NCI-H1105 treated with DMSO at 0.1 percent for 48 hours (cell line): Measurements from ENCODE around the gene SMIM26.

Source experiments
- DNase-seq: peaks from one replicate; lab custom pipeline; 2025; lab: John Stamatoyannopoulos, UW

The SMIM26 gene

GRCh38 chr20:18580012-18580411 lies 12.8 kb downstream of the SMIM26 start:
- no peak for DNase-seq

DNA sequence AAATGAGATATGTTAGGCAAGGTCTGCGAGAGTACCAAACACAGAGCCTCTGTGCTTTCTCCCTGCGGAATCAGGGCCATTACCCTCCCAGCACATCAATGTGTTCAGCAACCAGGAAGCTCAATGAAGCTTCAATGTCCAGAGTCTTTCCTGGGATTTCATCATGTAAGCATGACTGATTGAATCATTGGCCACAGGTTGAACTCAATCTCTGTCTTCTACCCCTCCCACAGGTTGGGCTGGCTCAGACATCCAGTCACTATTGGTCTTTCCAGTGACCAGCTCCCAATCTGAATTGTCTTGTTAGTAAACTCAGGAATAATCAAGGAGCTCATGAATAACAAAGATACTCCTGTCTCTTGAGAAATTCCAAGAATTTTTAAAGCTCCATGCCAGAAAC lies 17.9 kb downstream of the SMIM26 start:
- DNase-seq, result no peak

DNA sequence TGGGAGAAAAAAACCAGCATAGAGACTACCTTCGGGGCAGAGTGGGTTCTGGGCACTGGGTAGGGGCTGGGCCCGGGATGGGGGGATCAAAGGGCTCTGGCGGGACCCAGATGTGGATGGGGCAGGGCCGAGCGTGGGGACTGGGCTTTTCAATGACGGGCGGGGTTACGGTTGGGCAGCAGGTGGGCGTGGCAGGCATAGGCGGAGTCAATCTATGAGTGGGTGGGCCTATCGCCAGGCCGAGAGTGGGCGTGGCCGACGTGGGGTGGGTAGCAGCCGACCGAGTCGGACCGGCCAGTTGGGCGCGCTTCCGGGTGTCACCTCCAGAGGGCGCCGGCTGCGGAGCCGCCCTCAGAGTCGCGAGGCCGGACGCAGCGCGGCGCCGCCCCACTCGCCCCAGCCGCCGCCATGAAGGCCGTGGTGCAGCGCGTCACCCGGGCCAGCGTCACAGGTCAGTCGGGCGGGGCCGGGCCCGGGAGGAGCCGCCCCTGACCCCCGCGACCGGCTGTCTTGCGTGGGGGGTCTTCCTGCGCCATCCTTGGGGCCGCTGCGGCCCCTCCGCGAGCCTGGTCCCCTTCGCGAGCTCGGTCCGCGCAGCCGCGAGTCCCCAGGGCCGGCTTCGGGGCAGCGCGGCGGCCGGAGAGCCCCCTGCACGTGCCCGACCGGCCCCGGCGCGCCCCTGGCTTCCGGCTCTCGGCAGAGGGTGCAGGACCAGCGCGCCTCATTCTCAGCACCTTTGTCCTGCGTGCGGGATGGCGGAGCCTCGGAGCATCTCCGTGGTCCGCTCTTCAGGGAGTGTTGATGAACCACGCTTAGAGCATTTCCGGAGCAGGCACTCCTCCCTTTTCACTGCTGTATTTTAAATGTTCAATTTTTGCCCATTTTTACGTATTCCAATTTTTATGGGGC lies 20.7 kb downstream of the SMIM26 start, which contains the start of gene DTD1:
DTD1 (plus strand) TSS at position 390 of the 909 bp plus-strand sequence; CDS start at position 409, 19 bp downstream.
- DNase-seq, result peak; percentile 72

DNA sequence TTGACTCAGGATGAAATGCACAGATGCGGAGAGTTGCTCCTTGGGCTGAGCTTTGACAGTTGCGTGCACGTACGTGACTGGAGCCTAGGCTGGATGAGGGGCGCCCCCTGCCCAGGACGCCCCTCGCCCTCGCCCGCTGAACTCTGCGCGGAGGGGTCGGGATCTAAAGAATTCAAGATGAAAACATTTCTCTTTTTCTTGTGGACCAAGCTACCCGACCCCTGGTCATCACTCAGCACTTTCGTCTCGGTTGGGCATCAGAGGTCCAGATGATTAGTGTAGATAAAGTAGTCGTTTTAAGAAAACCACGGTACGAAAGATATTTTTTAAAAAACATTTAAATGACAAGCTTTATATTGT lies 21.3 kb downstream of the SMIM26 start:
- no peak for DNase-seq

GRCh38 chr20:18589941-18590674 lies 22.9 kb downstream of the SMIM26 start:
- DNase-seq, result no peak

- DNase-seq, result no peak
Measured at GRCh38 chr20:18596270-18596669, 29.0 kb downstream of the SMIM26 start.

DNA sequence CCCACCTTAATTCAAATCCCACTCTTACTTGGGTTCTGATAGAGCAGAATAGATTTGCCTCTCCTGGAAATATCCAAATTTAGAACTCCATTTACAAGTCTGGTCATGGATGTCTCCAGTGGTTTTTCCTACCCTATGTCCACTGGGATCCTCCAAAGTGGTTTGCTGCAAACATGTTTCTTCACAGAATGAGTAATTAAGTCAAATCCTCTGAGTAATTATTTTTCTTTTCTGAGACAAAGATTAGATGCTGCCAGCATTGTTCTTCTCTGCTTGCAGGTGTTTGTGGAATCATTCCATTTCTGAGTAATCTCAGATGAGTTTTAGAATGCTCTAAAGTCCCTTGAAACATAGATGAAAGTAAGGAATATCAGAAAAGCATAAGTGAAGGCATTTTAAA lies 42.5 kb downstream of the SMIM26 start:
- DNase-seq, result no peak

DNA sequence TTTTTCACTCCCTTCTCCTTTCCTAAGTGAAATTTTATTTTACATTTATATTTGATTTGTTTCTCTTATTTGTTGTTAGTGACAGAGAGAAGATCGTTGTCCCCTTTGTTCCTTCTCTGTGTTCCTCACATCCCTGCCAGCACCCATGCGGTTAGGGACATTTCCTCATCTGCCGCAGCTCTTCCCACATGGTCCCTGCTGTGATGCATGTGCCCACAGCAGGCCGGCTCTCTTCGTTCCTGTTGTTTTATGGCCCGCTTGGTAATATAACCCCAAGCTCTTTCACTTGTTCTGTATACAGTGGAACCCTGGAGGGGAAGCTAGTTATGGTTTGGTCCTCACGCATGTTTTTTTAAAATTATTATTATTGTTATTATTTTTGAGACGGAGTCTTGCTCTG lies 44.3 kb downstream of the SMIM26 start:
- no peak for DNase-seq

GRCh38 chr20:18613553-18613952 lies 46.3 kb downstream of the SMIM26 start:
- DNase-seq, result no peak

DNA sequence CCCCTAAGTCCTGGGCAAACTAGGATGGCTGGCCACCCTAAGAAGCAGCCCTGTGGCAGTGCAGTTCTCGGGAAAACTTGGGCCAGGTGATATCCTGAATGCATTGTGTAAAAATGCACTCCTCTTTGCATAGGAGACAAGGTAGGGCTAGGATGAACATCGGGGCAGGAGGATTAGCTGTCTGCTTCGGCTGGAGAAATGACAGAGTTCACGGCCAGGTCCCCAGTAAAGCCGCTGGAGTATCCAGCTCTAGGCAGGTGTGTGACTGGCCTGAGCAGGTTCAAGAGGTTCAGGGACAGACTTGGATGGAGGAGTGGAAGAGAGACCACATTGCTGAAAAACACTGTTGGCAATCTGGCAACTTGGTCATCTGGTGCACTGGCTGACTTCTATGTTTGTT lies 47.0 kb downstream of the SMIM26 start:
- no peak for DNase-seq

DNA sequence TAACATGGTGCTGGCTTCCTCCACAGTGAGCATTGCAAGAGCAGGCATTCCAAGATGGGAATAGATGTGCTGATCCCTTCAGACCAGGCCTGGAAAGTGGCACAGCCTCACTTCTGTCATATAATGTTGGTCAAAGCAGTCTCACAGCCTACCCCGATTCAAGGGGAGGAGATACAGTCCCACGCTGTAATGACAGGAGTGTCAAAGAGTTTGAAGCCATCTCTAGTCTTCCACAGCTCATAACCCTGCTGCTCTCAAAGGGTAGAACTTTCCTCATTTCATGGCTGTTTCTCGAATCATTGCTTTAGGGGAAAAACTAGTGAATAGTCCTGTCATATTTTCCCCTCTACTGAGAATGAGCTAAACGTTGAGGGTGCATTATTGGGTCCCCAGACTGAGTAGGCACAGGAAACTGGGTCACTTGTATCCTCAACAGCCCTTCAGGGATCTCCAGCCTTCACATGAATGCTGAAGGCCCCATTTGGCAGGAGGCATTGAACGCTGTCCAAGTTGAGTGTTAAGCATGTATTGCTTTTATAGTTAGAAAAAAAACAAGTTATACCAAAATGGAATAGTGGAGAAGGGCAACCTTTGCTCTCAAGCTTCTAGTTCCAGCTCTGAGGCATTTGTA lies 47.9 kb downstream of the SMIM26 start:
- no peak for DNase-seq
